ENCODE data around the gene RAB15.

Gene RAB15

GRCh38 chr14:64955297-64955696, 16.8 kb downstream of the RAB15 start:
- DNase-seq (ENCODE audit: low read depth, low spot score), result no peak

- no peak for DNase-seq (ENCODE audit: low read depth, low spot score)
Observed at GRCh38 chr14:64954491-64955240, 17.5 kb downstream of the RAB15 start.

GRCh38 chr14:64953661-64954060, 18.5 kb downstream of the RAB15 start:
- no peak for DNase-seq (ENCODE audit: low read depth, low spot score)

GRCh38 chr14:64953310-64953654, 18.9 kb downstream of the RAB15 start:
- no peak for DNase-seq (ENCODE audit: low read depth, low spot score)

GRCh38 chr14:64952598-64953309, 19.4 kb downstream of the RAB15 start:
- DNase-seq (ENCODE audit: low read depth, low spot score), result no peak

- DNase-seq (ENCODE audit: low read depth, low spot score), result no peak
Observed at GRCh38 chr14:64951724-64952123, 20.4 kb downstream of the RAB15 start.

GRCh38 chr14:64951291-64951690, 20.8 kb downstream of the RAB15 start:
- no peak for DNase-seq (ENCODE audit: low read depth, low spot score)

- no peak for DNase-seq (ENCODE audit: low read depth, low spot score)
Observed at GRCh38 chr14:64950889-64951288, 21.2 kb downstream of the RAB15 start.

GRCh38 chr14:64948612-64949210, 23.4 kb downstream of the RAB15 start:
- no peak for DNase-seq (ENCODE audit: low read depth, low spot score)

GRCh38 chr14:64947710-64948611, 24.2 kb downstream of the RAB15 start:
- no peak for DNase-seq (ENCODE audit: low read depth, low spot score)

GRCh38 chr14:64946310-64947045, 25.7 kb downstream of the RAB15 start:
- DNase-seq (ENCODE audit: low read depth, low spot score), result no peak

GRCh38 chr14:64945431-64946178, 26.5 kb downstream of the RAB15 start:
- no peak for DNase-seq (ENCODE audit: low read depth, low spot score)

GRCh38 chr14:64944861-64945260, 27.3 kb downstream of the RAB15 start:
- DNase-seq (ENCODE audit: low read depth, low spot score), result no peak

GRCh38 chr14:64944041-64944440, 28.1 kb downstream of the RAB15 start:
- no peak for DNase-seq (ENCODE audit: low read depth, low spot score)

- no peak for DNase-seq (ENCODE audit: low read depth, low spot score)
Observed at GRCh38 chr14:64943556-64943955, 28.6 kb downstream of the RAB15 start.

GRCh38 chr14:64942531-64943111, 29.5 kb downstream of the RAB15 start, which contains the start of gene GPX2:
Gene GPX2 (minus strand): TSS chr14:64942745. CDS start chr14:64942726, 19 bp downstream.
- DNase-seq (ENCODE audit: low read depth, low spot score), result no peak

- no peak for DNase-seq (ENCODE audit: low read depth, low spot score)
Observed at GRCh38 chr14:64940336-64940910, 31.7 kb downstream of the RAB15 start.

- no peak for DNase-seq (ENCODE audit: low read depth, low spot score)
Observed at GRCh38 chr14:64939817-64940190, 32.3 kb downstream of the RAB15 start.

- no peak for DNase-seq (ENCODE audit: low read depth, low spot score)
Observed at GRCh38 chr14:64938972-64939816, 32.9 kb downstream of the RAB15 start.

All from brain pericyte (primary cell).